Measurements from ENCODE around the gene PDE8A.
A peak's percentile ranks its signal among the peaks of the same experiment; 100 is the strongest.

The PDE8A gene

DNA sequence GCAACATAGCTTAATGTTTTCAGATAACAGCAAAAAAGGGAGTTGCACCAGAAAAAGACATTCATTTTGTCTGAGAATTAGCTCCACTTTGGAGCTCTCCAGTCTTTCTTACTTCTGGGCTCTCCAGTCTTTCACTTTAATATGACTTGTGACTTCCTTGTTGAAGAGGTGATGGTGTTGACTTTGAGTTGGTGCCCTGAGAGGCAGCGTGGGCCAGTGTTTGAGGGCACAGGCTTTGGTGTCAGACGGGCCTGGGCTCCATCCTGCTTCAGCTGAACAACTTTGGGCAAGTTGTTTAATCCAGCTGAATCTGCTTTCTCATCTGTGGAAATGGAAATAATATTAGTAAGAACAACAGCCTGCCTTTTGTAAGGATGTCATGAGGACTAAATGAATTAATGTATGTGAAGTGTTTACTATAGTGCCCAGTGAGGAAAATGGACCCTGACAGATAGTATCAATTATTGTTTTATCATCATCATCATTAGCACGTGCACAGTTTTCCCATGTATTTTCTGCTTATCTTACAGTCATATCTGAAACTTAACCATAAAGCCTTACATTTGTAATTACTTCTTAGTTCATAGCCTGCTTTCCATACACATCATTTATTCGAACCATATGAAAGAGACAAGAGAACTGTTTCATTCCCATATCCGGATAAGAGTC, 108.4 kb downstream of the PDE8A start:
- DNase-seq: no peak

- no peak for DNase-seq
Observed at GRCh38 chr15:85091990-85092389, 110.3 kb downstream of the PDE8A start.

DNA sequence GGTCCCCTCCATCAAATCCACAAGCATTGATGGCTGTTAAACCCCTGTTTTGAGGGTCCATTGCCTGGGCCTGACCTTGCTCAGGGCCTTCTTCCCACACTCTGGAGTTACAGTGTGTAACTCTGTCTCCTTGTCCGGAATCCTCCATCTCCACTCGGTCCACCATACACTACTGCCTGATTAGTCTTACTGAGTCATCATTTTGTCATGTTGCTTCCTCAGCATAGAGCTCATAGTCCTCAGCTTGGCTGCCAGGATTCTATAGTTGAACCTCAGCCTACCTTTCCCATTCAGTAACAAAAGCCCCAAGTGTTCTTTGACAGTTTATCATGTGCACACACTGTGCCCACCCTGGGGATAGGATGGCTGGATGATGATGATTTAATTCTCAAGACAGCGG, 113.0 kb downstream of the PDE8A start:
- DNase-seq: no peak

- no peak for DNase-seq
Observed at GRCh38 chr15:85095566-85095965, 113.9 kb downstream of the PDE8A start.

GRCh38 chr15:85097250-85097649, 115.6 kb downstream of the PDE8A start:
- DNase-seq: no peak

GRCh38 chr15:85097725-85098124, 116.1 kb downstream of the PDE8A start:
- no peak for DNase-seq

- no peak for DNase-seq
Observed at GRCh38 chr15:85099195-85099803, 117.6 kb downstream of the PDE8A start.

- DNase-seq: peak in 1 of 4 experiments; percentile 5
Observed at GRCh38 chr15:85100186-85100937, 118.7 kb downstream of the PDE8A start.

DNA sequence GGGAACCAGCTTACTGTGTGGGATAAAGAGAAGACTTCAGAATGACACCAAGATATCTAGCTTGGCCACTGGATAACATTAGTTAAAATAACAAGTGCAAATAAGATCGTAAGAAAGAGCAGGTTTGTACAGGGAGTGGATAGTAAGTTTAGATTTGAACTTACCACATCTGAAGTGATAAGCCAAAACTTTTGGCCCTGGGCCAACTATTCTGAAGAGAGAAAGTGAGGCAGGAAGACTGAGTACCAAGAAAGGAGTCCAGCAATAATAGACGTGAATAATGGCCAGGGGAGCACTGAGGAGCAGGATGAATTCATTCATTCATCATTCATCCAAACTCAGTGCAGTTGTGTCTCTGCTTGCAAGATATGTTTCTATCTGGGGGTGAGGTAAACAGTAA, 122.9 kb downstream of the PDE8A start:
- no peak for DNase-seq

DNA sequence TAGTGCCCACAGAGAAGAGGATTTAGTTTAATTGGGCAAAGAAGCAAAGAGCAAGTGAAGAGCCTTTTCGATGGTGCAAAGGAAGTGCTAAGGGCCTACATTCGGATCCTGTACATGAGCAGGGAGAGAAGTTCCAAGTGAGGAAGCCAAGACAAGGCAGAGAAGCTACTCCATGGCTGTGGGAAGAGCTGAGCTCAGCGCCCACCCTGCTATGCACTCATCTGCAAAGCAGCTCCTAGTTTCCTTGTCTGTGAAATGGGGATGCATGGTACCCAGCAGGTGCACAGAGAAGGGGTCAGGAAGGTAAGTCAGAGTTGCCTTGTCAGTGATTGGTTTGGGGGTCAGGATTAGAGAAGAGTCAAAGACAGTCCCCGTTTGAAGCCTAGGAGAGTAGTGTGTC, 126.5 kb downstream of the PDE8A start:
- no peak for DNase-seq

- DNase-seq: no peak
Observed at GRCh38 chr15:85109333-85109732, 127.7 kb downstream of the PDE8A start.

- no peak for DNase-seq
Observed at GRCh38 chr15:85112997-85113396, 131.3 kb downstream of the PDE8A start.

- no peak for DNase-seq
Observed at GRCh38 chr15:85114886-85115285, 133.2 kb downstream of the PDE8A start.

GRCh38 chr15:85116066-85116465, 134.4 kb downstream of the PDE8A start:
- DNase-seq: no peak

DNA sequence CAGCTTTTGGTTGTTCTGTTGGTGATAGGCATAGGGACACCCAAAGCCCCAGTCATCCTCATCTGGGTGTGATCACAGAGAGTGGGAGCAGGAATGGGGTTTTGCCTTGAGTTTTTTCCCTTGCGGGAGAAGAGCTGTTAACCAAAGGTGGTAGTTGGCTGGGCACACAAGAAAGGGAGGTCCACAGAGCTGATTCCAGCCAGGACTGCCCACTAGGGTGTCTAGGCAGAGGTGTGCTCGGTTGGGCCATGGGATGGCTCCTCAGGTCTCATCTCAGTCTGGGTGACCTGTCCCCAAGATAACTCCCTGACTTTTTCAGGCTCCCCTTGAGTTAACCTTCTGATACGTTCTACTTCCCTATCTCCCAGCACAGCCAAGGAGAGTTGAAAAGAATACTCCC, 134.8 kb downstream of the PDE8A start:
- DNase-seq: no peak

DNA sequence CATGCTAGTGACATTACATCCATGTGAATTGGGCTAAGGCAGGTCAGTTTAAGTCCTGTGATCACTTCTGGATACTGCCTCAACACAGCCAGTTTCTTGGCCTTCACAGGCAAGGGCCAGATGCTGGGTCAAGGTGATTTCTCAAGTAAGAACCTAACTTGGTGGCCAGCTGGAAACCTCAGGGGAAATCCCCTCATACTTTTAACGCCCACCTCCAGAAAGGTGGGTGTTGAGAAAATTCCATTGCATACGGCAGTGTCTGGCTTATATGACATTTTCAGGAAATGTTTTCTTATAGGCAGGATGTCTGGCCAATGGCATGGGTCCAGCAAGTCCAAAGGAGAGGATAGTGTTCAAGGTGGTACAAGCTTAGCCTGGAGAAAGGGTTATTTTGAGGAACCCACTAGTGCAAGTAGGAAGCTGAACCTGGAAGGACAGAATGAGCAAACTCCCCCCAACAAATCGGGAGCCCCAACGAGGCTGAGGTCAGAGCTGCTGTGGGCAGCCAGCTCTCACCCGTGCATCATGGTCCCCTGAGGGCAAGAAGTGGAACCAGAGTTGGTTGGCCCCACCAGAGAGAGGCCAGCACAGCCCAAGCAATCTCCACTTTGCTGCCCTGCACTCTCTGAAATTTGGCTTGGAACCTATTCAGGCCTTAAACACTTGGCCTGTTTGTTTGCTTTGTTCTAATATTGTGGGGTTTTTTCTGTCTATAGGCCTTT, 135.4 kb downstream of the PDE8A start:
- no peak for DNase-seq

- DNase-seq: no peak
Observed at GRCh38 chr15:85118173-85118572, 136.5 kb downstream of the PDE8A start.

GRCh38 chr15:85118581-85118980, 136.9 kb downstream of the PDE8A start:
- no peak for DNase-seq

GRCh38 chr15:85120351-85121113, 138.9 kb downstream of the PDE8A start:
- no peak for DNase-seq

DNA sequence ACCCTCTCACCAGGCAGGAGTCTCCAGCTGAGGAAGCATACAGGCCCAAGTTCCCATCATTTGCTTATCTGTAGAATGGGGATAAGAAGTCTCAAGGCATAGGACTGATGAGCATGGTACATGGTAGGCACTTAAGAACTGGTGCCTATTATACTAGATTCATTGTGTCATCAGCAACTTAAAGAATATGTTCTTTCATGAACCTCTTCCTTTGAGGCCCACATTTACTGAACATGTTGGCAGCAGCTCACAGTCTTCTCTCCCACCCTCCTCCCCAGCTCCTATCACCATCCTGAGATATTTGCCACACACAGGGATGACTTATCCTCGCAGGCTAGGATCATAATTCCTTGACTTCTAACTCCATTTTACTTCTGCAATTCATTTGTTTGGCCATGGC, 142.5 kb downstream of the PDE8A start:
- no peak for DNase-seq

DNA sequence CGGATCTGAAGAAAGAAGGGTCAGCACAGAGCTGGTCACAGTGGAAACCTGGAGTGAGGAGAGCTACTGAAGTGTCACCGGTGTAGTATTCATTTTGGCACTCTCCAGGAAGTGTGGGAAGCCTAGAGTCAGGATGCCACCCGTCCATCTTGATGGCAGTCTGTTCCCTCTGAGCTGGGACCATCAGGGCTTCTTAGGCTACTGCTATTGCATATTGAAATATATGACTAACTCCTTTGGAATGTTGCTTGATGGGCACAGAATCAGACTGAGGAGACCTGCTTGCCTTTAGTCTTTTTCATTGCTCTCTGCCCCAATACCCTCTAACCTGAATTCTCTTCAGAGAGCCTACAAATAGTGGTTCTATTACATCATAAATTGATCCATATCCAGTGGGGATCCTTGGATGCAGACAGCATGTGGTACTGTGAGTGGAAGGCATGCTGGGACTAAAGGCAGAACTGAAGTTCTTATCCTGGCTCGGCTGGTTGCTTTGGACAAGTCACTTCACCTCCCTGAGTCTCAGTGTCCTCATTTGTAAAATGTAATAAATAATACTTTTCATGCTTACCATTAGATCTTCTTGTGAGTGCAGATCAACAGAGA, 143.5 kb downstream of the PDE8A start:
- DNase-seq: no peak

DNA sequence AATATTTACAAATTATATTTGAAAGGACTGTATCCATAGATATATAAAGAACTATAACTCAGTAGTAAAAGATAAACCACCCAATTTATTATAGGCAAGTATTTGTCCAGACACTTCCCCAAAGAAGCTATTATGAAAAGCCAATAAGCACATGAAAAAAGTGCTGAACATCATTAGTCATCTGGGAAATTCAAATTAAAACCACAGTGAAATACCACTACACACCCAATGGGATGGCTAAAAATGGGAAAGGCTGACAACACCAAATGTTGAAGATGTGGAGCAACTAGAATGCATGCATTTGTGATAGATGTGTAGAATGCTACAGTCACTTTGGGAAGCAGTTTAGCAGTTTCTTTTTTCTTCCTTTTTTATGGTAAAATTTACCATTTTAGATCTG, 147.0 kb downstream of the PDE8A start:
- DNase-seq: no peak
